ENCODE results near the gene SGCD.

Gene SGCD

GRCh38 chr5:156359476-156359875 lies 32.5 kb downstream of the SGCD start:
- no peak for TF ChIP-seq CTCF (IDR thresholded peaks at IDR 0.05)
- H3K27ac ChIP-seq, result no peak overlapping the region
- H3K4me3 ChIP-seq, result no peak overlapping the region
- no peak for DNase-seq (ENCODE audit: low spot score)

GRCh38 chr5:156361436-156362109 lies 34.6 kb downstream of the SGCD start:
- no peak overlapping the region for H3K27ac ChIP-seq
- H3K4me3 ChIP-seq, result no peak overlapping the region
- DNase-seq (ENCODE audit: low spot score), result no peak
- no peak for TF ChIP-seq CTCF (IDR thresholded peaks at IDR 0.05)

- no peak for DNase-seq (ENCODE audit: low spot score)
Observed at GRCh38 chr5:156363861-156364260, 36.9 kb downstream of the SGCD start.

GRCh38 chr5:156366521-156366920 lies 39.6 kb downstream of the SGCD start:
- Histone ChIP-seq H3K4me3 (no peak overlapping the region), H3K27ac (no peak overlapping the region)
- no peak for TF ChIP-seq CTCF (IDR thresholded peaks at IDR 0.05)
- DNase-seq (ENCODE audit: low spot score), result no peak

More at GRCh38 chr5:156363861-156364260, 36.9 kb downstream of the SGCD start:
- Histone ChIP-seq H3K27ac (no peak overlapping the region), H3K4me3 (no peak overlapping the region)
- no peak for TF ChIP-seq CTCF (IDR thresholded peaks at IDR 0.05)

GRCh38 chr5:156367597-156367996 lies 40.6 kb downstream of the SGCD start:
- no peak for DNase-seq (ENCODE audit: low spot score)
- H3K4me3 ChIP-seq, result no peak overlapping the region
- H3K27ac ChIP-seq, result no peak overlapping the region
- no peak for TF ChIP-seq CTCF (IDR thresholded peaks at IDR 0.05)

GRCh38 chr5:156375895-156376495 lies 49.0 kb downstream of the SGCD start:
- no peak for TF ChIP-seq CTCF (IDR thresholded peaks at IDR 0.05)
- no peak overlapping the region for H3K27ac ChIP-seq
- no peak overlapping the region for H3K4me3 ChIP-seq
- no peak for DNase-seq (ENCODE audit: low spot score)

GRCh38 chr5:156376751-156377150 lies 49.8 kb downstream of the SGCD start:
- no peak for TF ChIP-seq CTCF (IDR thresholded peaks at IDR 0.05)

More at GRCh38 chr5:156376751-156377150, 49.8 kb downstream of the SGCD start:
- Histone ChIP-seq H3K27ac (no peak overlapping the region), H3K4me3 (no peak overlapping the region)
- no peak for DNase-seq (ENCODE audit: low spot score)
